ENCODE data around the gene NAA40.
"Not testable (repeated sequence)": the region's sequence is repeated elsewhere in the genome, so short reads cannot be mapped to it uniquely, and the experiment has no call there.

NAA40 gene

DNA sequence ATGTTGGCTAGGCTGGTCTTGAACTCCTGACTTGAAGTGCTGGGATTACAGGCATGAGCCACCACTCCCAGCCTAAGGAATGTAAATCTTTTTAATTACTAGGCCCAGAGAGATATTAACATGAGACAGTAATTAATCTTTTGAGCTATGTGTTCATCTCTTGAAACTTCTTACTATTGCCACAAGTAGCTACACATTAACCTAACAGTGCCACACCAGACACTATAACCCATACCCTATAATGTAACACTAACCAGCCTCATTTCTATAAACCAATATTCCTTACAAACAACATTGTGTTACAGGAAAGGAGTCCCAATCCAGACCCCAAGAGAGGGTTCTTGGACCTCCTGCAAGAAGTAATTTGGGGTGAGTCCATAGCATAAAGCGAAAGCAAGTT, 27.6 kb downstream of the NAA40 start:
- Histone ChIP-seq H3K36me3 (ENCODE audit: insufficient read depth, low read length) (no peaks in the 10 kb centered on the region), H3K4me1 (ENCODE audit: control insufficient read depth, insufficient read depth, low read length, unreplicated experiment) (no peaks in the 10 kb centered on the region), H2AFZ (ENCODE audit: low read length, unreplicated experiment) (no peak overlapping the region), H3K79me2 (ENCODE audit: control insufficient read depth, insufficient read depth, low read length, unreplicated experiment) (no peaks in the 10 kb centered on the region), H3K27me3 (ENCODE audit: insufficient read depth, low read length) (no peaks in the 10 kb centered on the region), H3K4me3 (ENCODE audit: low read depth, low read length) (no peak overlapping the region), H3K27ac (ENCODE audit: low read depth, low read length) (no peak overlapping the region)

DNA sequence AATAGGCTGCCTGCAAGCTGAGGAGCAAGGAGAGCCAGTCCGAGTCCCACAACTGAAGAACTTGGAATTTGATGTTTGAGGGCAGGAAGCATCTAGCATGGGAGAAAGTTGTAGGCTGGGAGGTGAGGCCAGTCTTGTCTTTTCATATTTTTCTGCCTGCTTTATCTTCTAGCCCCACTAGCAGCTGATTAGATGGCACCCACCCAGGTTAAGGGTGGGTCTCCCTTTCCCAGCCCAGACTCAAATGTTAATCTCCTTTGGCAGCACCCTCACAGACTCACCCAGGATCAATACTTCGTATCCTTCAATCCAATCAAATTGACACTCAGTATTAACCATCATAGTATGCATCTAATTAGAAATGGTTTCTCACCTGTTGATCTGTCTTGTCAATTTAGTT, 30.7 kb downstream of the NAA40 start:
- Histone ChIP-seq H3K27me3 (ENCODE audit: insufficient read depth, low read length) (no peaks in the 10 kb centered on the region), H3K36me3 (ENCODE audit: insufficient read depth, low read length) (no peaks in the 10 kb centered on the region), H3K4me1 (ENCODE audit: control insufficient read depth, insufficient read depth, low read length, unreplicated experiment) (no peaks in the 10 kb centered on the region), H3K4me3 (ENCODE audit: low read depth, low read length) (no peak overlapping the region), H2AFZ (ENCODE audit: low read length, unreplicated experiment) (no peak overlapping the region), H3K27ac (ENCODE audit: low read depth, low read length) (no peak overlapping the region), H3K79me2 (ENCODE audit: control insufficient read depth, insufficient read depth, low read length, unreplicated experiment) (peaks cover under 1% of the 10 kb centered on the region)

DNA sequence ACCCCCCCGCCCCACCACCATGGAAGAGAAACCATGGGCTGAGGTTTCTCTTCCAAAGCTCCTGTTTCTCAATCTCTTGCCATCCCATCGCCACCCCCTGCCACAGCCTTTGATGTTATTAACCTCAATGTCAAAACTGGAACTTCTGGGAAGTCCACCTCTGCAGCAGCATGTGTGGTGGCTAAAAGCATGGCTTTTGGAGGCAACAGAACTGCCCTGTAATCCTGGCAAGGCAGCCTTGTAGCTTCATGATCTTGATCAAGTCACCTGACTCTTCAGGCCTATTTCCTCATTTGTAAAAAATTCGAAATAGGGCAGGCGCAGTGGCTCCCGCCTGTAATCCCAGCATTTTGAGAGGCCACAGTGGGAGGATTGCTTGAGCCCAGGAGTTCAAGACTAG, 32.1 kb downstream of the NAA40 start:
- H2AFZ ChIP-seq (ENCODE audit: low read length, unreplicated experiment): no peak overlapping the region
- no peak overlapping the region for H3K27ac ChIP-seq (ENCODE audit: low read depth, low read length)
- no peak overlapping the region for H3K4me3 ChIP-seq (ENCODE audit: low read depth, low read length)

GRCh38 chr11:63973912-63974258, 35.1 kb downstream of the NAA40 start:
- Histone ChIP-seq H3K4me3 (ENCODE audit: low read depth, low read length) (peak overlapping the region; percentile 99; the same call in 1 of the 2 replicates), H2AFZ (ENCODE audit: low read length, unreplicated experiment) (peak overlapping the region; percentile 69), H3K4me1 (ENCODE audit: control insufficient read depth, insufficient read depth, low read length, unreplicated experiment) (peaks cover 11% of the 10 kb centered on the region), H3K27ac (ENCODE audit: low read depth, low read length) (peak overlapping the region; percentile 42; the same call in 1 of the 2 replicates), H3K79me2 (ENCODE audit: control insufficient read depth, insufficient read depth, low read length, unreplicated experiment) (peaks cover 37% of the 10 kb centered on the region)
- H3K36me3 ChIP-seq (ENCODE audit: insufficient read depth, low read length); H3K27me3 ChIP-seq (ENCODE audit: insufficient read depth, low read length): not testable (repeated sequence)

More for the DNA sequence above, 32.1 kb downstream of the NAA40 start:
- Histone ChIP-seq H3K79me2 (ENCODE audit: control insufficient read depth, insufficient read depth, low read length, unreplicated experiment) (peaks cover 15% of the 10 kb centered on the region), H3K36me3 (ENCODE audit: insufficient read depth, low read length) (no peaks in the 10 kb centered on the region), H3K27me3 (ENCODE audit: insufficient read depth, low read length) (no peaks in the 10 kb centered on the region), H3K4me1 (ENCODE audit: control insufficient read depth, insufficient read depth, low read length, unreplicated experiment) (peaks cover 2% of the 10 kb centered on the region)

DNA sequence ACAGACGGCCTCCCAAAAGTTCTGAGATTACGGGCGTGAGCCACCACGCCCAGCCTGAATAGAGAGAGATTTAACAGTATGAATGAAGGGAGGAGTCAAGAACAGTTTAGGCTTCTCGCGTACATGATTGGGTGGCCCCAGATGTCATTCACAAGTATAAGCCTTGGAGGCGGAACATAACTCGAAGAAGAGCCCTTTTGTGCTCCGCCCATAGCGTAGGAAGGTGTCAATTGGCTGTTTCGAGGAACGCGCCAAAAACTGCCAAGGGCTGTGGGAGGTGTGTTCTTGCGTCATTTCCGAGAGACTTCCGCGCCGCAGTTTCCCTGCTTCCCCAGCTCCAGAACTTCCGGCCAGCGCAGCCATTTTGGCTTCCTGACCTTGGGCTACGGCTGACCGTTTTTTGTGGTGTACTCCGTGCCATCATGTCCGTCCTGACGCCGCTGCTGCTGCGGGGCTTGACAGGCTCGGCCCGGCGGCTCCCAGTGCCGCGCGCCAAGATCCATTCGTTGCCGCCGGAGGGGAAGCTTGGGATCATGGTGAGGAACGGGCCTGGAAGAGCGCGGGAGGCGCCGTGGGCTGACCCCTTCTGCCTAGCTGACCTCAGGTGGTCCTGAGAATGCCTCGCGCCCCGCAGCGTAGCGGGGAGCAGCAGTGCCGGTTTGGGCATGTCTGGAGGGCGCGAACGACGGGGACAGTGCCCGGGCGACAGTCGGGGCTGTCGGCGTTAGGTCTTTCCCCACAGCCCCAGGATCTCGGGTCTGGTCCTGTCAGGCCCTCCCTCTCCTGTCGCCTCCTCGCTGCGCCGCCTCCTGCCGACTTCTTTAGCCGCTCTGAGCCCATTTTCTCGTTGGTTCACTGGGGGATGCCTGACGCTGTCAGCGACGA, 35.7 kb downstream of the NAA40 start, which contains the start of gene COX8A:
COX8A (plus strand) TSS at position 362 of the 885 bp plus-strand sequence; CDS start at position 423, 61 bp downstream.
- Histone ChIP-seq H3K36me3 (ENCODE audit: insufficient read depth, low read length) (no peaks in the 10 kb centered on the region), H3K4me3 (ENCODE audit: low read depth, low read length) (peak within 1 kb of the TSS; percentile 99), H2AFZ (ENCODE audit: low read length, unreplicated experiment) (peak within 1 kb of the TSS; percentile 90), H3K79me2 (ENCODE audit: control insufficient read depth, insufficient read depth, low read length, unreplicated experiment) (peaks cover 43% of the 10 kb centered on the region), H3K4me1 (ENCODE audit: control insufficient read depth, insufficient read depth, low read length, unreplicated experiment) (peaks cover 11% of the 10 kb centered on the region), H3K27me3 (ENCODE audit: insufficient read depth, low read length) (no peaks in the 10 kb centered on the region), H3K27ac (ENCODE audit: low read depth, low read length) (peak within 1 kb of the TSS; percentile 88)

- Histone ChIP-seq H3K79me2 (ENCODE audit: control insufficient read depth, insufficient read depth, low read length, unreplicated experiment) (peaks cover 47% of the 10 kb centered on the region), H3K4me1 (ENCODE audit: control insufficient read depth, insufficient read depth, low read length, unreplicated experiment) (peaks cover 20% of the 10 kb centered on the region), H3K27ac (ENCODE audit: low read depth, low read length) (no peak overlapping the region), H3K4me3 (ENCODE audit: low read depth, low read length) (no peak overlapping the region), H3K27me3 (ENCODE audit: insufficient read depth, low read length) (no peaks in the 10 kb centered on the region), H2AFZ (ENCODE audit: low read length, unreplicated experiment) (no peak overlapping the region), H3K36me3 (ENCODE audit: insufficient read depth, low read length) (no peaks in the 10 kb centered on the region)
These were observed 39.9 kb downstream of the NAA40 start for GRCh38 chr11:63978551-63979239.

DNA sequence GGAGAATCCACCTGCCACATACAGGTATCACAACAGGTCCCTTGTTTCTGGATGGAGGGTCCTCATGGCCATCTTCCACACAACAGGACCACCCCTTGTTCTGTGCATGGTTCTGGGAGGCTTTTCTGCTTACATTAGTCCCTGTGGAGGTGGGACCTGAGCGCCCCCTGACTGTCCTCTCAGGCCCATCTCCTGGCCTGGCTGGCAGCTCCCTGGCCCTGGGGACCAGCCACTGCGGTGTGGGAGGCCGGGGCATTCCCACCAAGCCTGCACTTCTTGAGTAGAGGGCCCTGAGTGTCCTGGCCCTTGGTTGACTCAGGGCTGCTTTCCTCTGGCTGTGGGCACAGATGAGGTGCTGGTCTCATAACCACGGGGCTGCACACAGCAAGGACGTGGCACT, 40.6 kb downstream of the NAA40 start:
- H3K27me3 ChIP-seq (ENCODE audit: insufficient read depth, low read length): no peaks in the 10 kb centered on the region
- no peak overlapping the region for H3K4me3 ChIP-seq (ENCODE audit: low read depth, low read length)
- H3K4me1 ChIP-seq (ENCODE audit: control insufficient read depth, insufficient read depth, low read length, unreplicated experiment): peaks cover 20% of the 10 kb centered on the region
- no peaks in the 10 kb centered on the region for H3K36me3 ChIP-seq (ENCODE audit: insufficient read depth, low read length)
- H3K27ac ChIP-seq (ENCODE audit: low read depth, low read length): no peak overlapping the region
- H3K79me2 ChIP-seq (ENCODE audit: control insufficient read depth, insufficient read depth, low read length, unreplicated experiment): peaks cover 46% of the 10 kb centered on the region
- no peak overlapping the region for H2AFZ ChIP-seq (ENCODE audit: low read length, unreplicated experiment)

DNA sequence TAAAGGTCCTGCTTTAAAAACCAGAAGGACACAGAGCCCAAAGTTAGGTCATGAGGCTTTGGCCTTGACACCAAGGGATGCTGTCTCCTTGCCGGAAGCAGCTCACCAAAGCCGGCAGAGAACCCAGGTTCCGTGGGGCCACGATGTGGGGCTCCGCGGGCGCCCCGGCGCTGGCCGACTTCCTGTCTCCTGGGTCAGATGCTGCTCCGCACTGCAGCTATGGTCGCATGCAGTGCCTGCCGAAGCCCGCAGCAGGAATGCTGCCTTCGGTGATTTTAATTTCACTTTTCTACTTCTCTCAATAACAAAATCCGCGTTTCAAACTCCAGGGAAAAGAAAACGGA, 47.0 kb downstream of the NAA40 start:
- peak overlapping the region; percentile 80 for H3K4me3 ChIP-seq (ENCODE audit: low read depth, low read length)
- H3K27ac ChIP-seq (ENCODE audit: low read depth, low read length): peak overlapping the region; percentile 65
- H3K79me2 ChIP-seq (ENCODE audit: control insufficient read depth, insufficient read depth, low read length, unreplicated experiment): peaks cover 28% of the 10 kb centered on the region
- H3K27me3 ChIP-seq (ENCODE audit: insufficient read depth, low read length): no peaks in the 10 kb centered on the region
- H3K36me3 ChIP-seq (ENCODE audit: insufficient read depth, low read length): peaks cover 6% of the 10 kb centered on the region; the same call in 1 of the 2 replicates
- peaks cover 16% of the 10 kb centered on the region for H3K4me1 ChIP-seq (ENCODE audit: control insufficient read depth, insufficient read depth, low read length, unreplicated experiment)
- H2AFZ ChIP-seq (ENCODE audit: low read length, unreplicated experiment): peak overlapping the region; percentile 83

DNA sequence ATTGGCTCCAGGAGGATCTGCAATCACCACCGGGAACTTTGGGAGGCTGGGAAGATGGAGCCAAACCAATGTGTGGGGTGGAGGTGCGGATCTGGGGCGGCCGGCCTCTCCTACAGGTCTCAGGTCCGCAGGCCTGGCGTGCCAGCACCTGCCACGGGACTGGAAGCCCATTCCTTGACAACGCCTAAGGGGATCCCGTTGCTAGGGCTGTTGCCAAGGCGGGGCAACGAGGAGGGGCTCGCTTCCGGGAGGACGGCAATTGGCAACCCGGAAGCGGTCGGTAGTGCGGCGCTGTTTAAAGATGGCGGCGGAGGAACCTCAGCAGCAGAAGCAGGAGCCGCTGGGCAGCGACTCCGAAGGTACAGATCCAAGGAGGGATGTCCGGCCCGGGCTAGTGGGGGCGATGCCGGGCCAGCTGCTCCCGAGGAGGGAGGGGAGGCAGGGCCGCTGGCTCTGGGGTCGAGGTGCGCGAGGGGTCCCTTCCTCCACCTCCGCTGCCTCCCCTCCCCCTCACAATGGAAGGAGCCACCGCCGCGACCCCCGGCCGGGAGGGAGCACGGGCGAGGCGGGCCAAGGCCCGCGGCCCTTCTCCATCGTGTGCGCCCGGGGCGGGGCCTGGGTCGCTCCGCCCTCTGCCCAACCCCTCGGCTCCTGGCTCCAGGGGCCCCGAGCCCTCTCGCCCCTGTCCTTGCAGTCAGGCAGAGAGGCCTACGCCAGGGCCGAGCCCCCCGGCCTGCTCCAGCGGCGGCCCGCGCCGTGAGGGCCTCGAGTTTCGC, 47.5 kb downstream of the NAA40 start, which contains the start of gene OTUB1:
OTUB1 (plus strand) TSS at position 283 of the 776 bp plus-strand sequence; CDS start at position 302, 19 bp downstream.
- Histone ChIP-seq H3K36me3 (ENCODE audit: insufficient read depth, low read length) (peaks cover 11% of the 10 kb centered on the region; the same call in 1 of the 2 replicates), H3K4me3 (ENCODE audit: low read depth, low read length) (peak within 1 kb of the TSS; percentile 80), H3K27ac (ENCODE audit: low read depth, low read length) (peak within 1 kb of the TSS; percentile 65), H3K79me2 (ENCODE audit: control insufficient read depth, insufficient read depth, low read length, unreplicated experiment) (peaks cover 29% of the 10 kb centered on the region), H3K4me1 (ENCODE audit: control insufficient read depth, insufficient read depth, low read length, unreplicated experiment) (peaks cover 16% of the 10 kb centered on the region), H2AFZ (ENCODE audit: low read length, unreplicated experiment) (peak within 1 kb of the TSS; percentile 83), H3K27me3 (ENCODE audit: insufficient read depth, low read length) (no peaks in the 10 kb centered on the region)

GRCh38 chr11:63986932-63987513, 48.2 kb downstream of the NAA40 start:
- Histone ChIP-seq H3K4me1 (ENCODE audit: control insufficient read depth, insufficient read depth, low read length, unreplicated experiment) (peaks cover 16% of the 10 kb centered on the region), H3K79me2 (ENCODE audit: control insufficient read depth, insufficient read depth, low read length, unreplicated experiment) (peaks cover 29% of the 10 kb centered on the region), H3K36me3 (ENCODE audit: insufficient read depth, low read length) (peaks cover 12% of the 10 kb centered on the region; the same call in 1 of the 2 replicates), H3K4me3 (ENCODE audit: low read depth, low read length) (peak overlapping the region; percentile 80), H2AFZ (ENCODE audit: low read length, unreplicated experiment) (no peak overlapping the region), H3K27ac (ENCODE audit: low read depth, low read length) (peak overlapping the region; percentile 65; the same call in 1 of the 2 replicates), H3K27me3 (ENCODE audit: insufficient read depth, low read length) (no peaks in the 10 kb centered on the region)

All from ACC112 (cell line).